A673 (cell line): ENCODE results near the gene MYEOV. TPM values are rescaled to one million over a fixed set of nuclear protein-coding genes. Genes with fewer than 3 reads are reported as not detected.

ENCODE experiments used
- BruUV-seq: library from RNA; stranded (reverse); fragments of 400-500 nt; replicated peaks from 2 replicates; lab custom pipeline; 2021; lab: Mats Ljungman, UMichigan
- CTCF ChIA-PET: fragments of 300-600 bp; sonication (Branson Sonifier 250); formaldehyde crosslinking; loops from one replicate; lab custom pipeline; 2022; ENCODE audit warnings: antibody characterized with exemption; lab: Charles Lee
- POLR2A ChIA-PET: fragments of 300-600 bp; sonication (Branson Sonifier 250); formaldehyde crosslinking; loops from one replicate; lab custom pipeline; 2022; ENCODE audit warnings: antibody characterized with exemption; ENCODE audit not compliant: low non-redundant PET; lab: Charles Lee
- DNase-seq: peaks from one replicate; pipeline ENCODE4 v3.0.0-alpha.2; 2015; ENCODE audit warnings: low spot score
- H3K27ac ChIP-seq: fragments of 200-600 bp; sonication (generic); 2 replicates; pipeline ENCODE4 v1.5.1; 2016; ENCODE audit warnings: mixed run types, low read depth, mild to moderate bottlenecking, mixed read lengths, antibody characterized with exemption, low read length; ENCODE audit not compliant: poor library complexity, severe bottlenecking
- H3K27me3 ChIP-seq: fragments of 200-600 bp; sonication (generic); replicated peaks from 2 replicates; pipeline ENCODE4 v1.6.1; 2017; ENCODE audit warnings: mixed run types, low read depth, mild to moderate bottlenecking, mixed read lengths, antibody characterized with exemption, low read length; ENCODE audit not compliant: insufficient read depth, poor library complexity
- H3K36me3 ChIP-seq: fragments of 200-600 bp; sonication (generic); 2 replicates; pipeline ENCODE4 v1.6.1; 2016; ENCODE audit warnings: mixed run types, mild to moderate bottlenecking, mixed read lengths, antibody characterized with exemption, low read length; ENCODE audit not compliant: insufficient read depth, poor library complexity, severe bottlenecking
- H3K4me1 ChIP-seq: fragments of 200-600 bp; sonication (generic); 2 replicates; pipeline ENCODE4 v1.6.1; 2017; ENCODE audit warnings: mixed run types, mild to moderate bottlenecking, mixed read lengths, antibody characterized with exemption, low read length; ENCODE audit not compliant: insufficient read depth, poor library complexity, severe bottlenecking
- H3K4me3 ChIP-seq: fragments of 200-600 bp; sonication (generic); 2 replicates; pipeline ENCODE4 v1.5.1; 2016; ENCODE audit warnings: low read depth, mixed run types, mild to moderate bottlenecking, mixed read lengths, low read length; ENCODE audit not compliant: poor library complexity, severe bottlenecking
- H3K9me3 ChIP-seq: fragments of 200-600 bp; sonication (generic); 2 replicates; pipeline ENCODE4 v1.6.1; 2016; ENCODE audit warnings: mixed run types, low read depth, mild to moderate bottlenecking, mixed read lengths, antibody characterized with exemption, low read length; ENCODE audit not compliant: poor library complexity, severe bottlenecking
- CTCF ChIP-seq: fragments of 300-800, 200-600 bp; sonication (generic); conservative IDR thresholded peaks from 2 replicates; pipeline ENCODE4 v1.5.1; 2017; ENCODE audit warnings: low read depth, mild to moderate bottlenecking, antibody characterized with exemption, low read length, moderate library complexity, mixed read lengths
- EZH2 ChIP-seq: fragments of 200-600 bp; sonication (generic); IDR thresholded peaks from 2 replicates; pipeline ENCODE4 v1.6.1; 2017; ENCODE audit warnings: borderline replicate concordance, low read depth, mild to moderate bottlenecking, mixed read lengths, antibody characterized with exemption, low read length; ENCODE audit not compliant: poor library complexity, severe bottlenecking
- intact Hi-C: fragments of 100-400 bp; cut with micrococcal nuclease; formaldehyde crosslinking; loops from one replicate; pipeline ENCODE4 v1.10.0; 2022; ENCODE audit not compliant: unreplicated experiment
- total RNA-seq: library from RNA; stranded (reverse); gene quantifications from 2 replicates; pipeline ENCODE4 v1.2.3, GENCODE V29; 2021

The MYEOV gene
- total RNA-seq, 1 experiment from 2014 or later, result 174 TPM

- POLR2A ChIA-PET, result interaction anchor here (0.5 kb wide), 1 partner anchor 41 kb away, joined by 3 read pairs; the partner anchor contains the start of gene MYEOV
- no TSS peak for BruUV-seq
Measured at GRCh38 chr11:69335007-69335780, 41.2 kb downstream of the MYEOV start.

GRCh38 chr11:69335781-69336405, 41.9 kb downstream of the MYEOV start:
- TF ChIP-seq CTCF (no peak), EZH2 (no peak)
- no peak for DNase-seq
- intact Hi-C loops, result no loop called here
- BruUV-seq, result no TSS peak
- H3K27me3 ChIP-seq, result no peaks in the 10 kb centered on the region
- H3K27ac ChIP-seq, result peak overlapping the region; percentile 41
- ChIA-PET CTCF (interaction anchor here (0.7 kb wide), 1 partner anchor 18 kb away, joined by 4 read pairs; no protein-coding TSS in a partner anchor), POLR2A (no interaction called here)
- H3K36me3 ChIP-seq, result peaks cover 19% of the 10 kb centered on the region
- H3K9me3 ChIP-seq, result peaks cover 10% of the 10 kb centered on the region
- H3K4me3 ChIP-seq, result no peak overlapping the region
- peaks cover 32% of the 10 kb centered on the region for H3K4me1 ChIP-seq

More at GRCh38 chr11:69335007-69335780, 41.2 kb downstream of the MYEOV start:
- Histone ChIP-seq H3K4me3 (no peak overlapping the region), H3K36me3 (peaks cover 12% of the 10 kb centered on the region), H3K4me1 (peaks cover 37% of the 10 kb centered on the region), H3K9me3 (peaks cover 12% of the 10 kb centered on the region), H3K27me3 (no peaks in the 10 kb centered on the region), H3K27ac (peak overlapping the region; percentile 34)
- no peak for DNase-seq
- no peak for TF ChIP-seq EZH2
- TF ChIP-seq CTCF, result no peak
- intact Hi-C loops, result no loop called here
- CTCF ChIA-PET, result no interaction called here

GRCh38 chr11:69337211-69337721, 43.3 kb downstream of the MYEOV start:
- CTCF ChIA-PET, result no interaction called here

More at GRCh38 chr11:69337211-69337721, 43.3 kb downstream of the MYEOV start:
- no peak overlapping the region for H3K4me3 ChIP-seq
- peaks cover 8% of the 10 kb centered on the region for H3K9me3 ChIP-seq
- H3K4me1 ChIP-seq, result peaks cover 32% of the 10 kb centered on the region
- H3K27ac ChIP-seq, result no peak overlapping the region
- POLR2A ChIA-PET, result no interaction called here
- H3K27me3 ChIP-seq, result no peaks in the 10 kb centered on the region
- DNase-seq, result no peak
- intact Hi-C loops, result no loop called here
- no TSS peak for BruUV-seq
- peaks cover 32% of the 10 kb centered on the region for H3K36me3 ChIP-seq
- TF ChIP-seq EZH2 (no peak), CTCF (no peak)
